ENCODE results near the gene TMTC2.

DNA sequence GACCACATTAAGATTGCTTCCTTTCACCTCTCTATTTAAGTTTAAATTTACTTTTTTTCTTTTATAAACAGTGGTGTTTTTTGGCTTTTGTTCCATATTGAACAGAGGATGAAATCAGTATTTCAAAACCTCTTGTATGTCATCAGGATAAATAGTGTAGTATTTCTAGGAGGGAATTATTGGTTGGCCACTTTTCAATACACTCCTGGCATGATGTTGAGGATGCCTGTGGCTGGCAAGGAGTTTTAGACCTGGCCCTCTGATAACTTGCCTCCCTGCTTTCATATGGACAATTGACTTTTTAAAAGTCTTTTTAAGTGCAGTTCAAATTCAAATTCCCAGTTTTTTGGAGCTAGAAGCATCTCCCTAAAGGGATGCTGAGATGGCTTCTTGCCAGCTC is 9.8 kb downstream of the TMTC2 start:
- TF ChIP-seq POLR2AphosphoS5 (IDR thresholded peaks at IDR 0.05; ENCODE audit: borderline replicate concordance, low read depth, low read length) (no peak), EZH2 (IDR thresholded peaks at IDR 0.05) (no peak), FOXP2 (optimal IDR thresholded peaks at IDR 0.05; ENCODE audit: control extremely low read depth, extremely low read length, insufficient read depth) (no peak)

Data from SK-N-MC (cell line).